ENCODE measurements around the gene EHD3. TPM values are rescaled to one million over a fixed set of nuclear protein-coding genes. Genes with fewer than 3 reads are reported as not detected.

EHD3 gene
- total and polyA plus RNA-seq, 4 donors = 7.2 to 20.2 (median 13.2) TPM

DNA sequence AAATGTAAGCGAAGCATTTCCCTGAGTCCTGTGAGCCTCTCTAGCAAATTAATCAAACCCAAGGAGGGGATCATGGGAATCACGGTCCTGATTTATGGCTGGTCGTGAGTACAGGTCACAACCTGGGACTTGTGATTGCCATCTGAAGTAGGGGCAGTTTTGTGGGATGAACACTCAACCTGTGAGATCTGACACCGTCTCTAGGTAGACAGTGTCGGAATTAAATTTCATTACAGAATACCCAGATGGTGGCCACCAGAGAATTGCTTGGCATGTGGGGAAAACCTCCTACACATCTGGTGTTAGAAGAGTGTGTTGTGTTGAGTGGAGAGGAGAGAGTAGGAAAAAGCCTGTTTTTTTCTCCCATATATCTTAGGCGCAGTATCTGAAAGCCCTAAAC is 29.2 kb upstream of the EHD3 start (continued):
- TF ChIP-seq, protein P1, sequence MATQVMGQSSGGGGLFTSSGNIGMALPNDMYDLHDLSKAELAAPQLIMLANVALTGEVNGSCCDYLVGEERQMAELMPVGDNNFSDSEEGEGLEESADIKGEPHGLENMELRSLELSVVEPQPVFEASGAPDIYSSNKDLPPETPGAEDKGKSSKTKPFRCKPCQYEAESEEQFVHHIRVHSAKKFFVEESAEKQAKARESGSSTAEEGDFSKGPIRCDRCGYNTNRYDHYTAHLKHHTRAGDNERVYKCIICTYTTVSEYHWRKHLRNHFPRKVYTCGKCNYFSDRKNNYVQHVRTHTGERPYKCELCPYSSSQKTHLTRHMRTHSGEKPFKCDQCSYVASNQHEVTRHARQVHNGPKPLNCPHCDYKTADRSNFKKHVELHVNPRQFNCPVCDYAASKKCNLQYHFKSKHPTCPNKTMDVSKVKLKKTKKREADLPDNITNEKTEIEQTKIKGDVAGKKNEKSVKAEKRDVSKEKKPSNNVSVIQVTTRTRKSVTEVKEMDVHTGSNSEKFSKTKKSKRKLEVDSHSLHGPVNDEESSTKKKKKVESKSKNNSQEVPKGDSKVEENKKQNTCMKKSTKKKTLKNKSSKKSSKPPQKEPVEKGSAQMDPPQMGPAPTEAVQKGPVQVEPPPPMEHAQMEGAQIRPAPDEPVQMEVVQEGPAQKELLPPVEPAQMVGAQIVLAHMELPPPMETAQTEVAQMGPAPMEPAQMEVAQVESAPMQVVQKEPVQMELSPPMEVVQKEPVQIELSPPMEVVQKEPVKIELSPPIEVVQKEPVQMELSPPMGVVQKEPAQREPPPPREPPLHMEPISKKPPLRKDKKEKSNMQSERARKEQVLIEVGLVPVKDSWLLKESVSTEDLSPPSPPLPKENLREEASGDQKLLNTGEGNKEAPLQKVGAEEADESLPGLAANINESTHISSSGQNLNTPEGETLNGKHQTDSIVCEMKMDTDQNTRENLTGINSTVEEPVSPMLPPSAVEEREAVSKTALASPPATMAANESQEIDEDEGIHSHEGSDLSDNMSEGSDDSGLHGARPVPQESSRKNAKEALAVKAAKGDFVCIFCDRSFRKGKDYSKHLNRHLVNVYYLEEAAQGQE (IDR thresholded peaks at IDR 0.05) = no peak
- TF ChIP-seq GABPA (IDR thresholded peaks at IDR 0.05 in 1 of 2, conservative IDR thresholded peaks at IDR 0.05 in 1 of 2) (no peak), FOXA1 (IDR thresholded peaks at IDR 0.05) (no peak), JUND (IDR thresholded peaks at IDR 0.05) (no peak), TAF1 (conservative IDR thresholded peaks at IDR 0.05) (no peak)
- TF ChIP-seq, protein P2, sequence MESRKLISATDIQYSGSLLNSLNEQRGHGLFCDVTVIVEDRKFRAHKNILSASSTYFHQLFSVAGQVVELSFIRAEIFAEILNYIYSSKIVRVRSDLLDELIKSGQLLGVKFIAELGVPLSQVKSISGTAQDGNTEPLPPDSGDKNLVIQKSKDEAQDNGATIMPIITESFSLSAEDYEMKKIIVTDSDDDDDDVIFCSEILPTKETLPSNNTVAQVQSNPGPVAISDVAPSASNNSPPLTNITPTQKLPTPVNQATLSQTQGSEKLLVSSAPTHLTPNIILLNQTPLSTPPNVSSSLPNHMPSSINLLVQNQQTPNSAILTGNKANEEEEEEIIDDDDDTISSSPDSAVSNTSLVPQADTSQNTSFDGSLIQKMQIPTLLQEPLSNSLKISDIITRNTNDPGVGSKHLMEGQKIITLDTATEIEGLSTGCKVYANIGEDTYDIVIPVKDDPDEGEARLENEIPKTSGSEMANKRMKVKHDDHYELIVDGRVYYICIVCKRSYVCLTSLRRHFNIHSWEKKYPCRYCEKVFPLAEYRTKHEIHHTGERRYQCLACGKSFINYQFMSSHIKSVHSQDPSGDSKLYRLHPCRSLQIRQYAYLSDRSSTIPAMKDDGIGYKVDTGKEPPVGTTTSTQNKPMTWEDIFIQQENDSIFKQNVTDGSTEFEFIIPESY (IDR thresholded peaks at IDR 0.05) = no peak

DNA sequence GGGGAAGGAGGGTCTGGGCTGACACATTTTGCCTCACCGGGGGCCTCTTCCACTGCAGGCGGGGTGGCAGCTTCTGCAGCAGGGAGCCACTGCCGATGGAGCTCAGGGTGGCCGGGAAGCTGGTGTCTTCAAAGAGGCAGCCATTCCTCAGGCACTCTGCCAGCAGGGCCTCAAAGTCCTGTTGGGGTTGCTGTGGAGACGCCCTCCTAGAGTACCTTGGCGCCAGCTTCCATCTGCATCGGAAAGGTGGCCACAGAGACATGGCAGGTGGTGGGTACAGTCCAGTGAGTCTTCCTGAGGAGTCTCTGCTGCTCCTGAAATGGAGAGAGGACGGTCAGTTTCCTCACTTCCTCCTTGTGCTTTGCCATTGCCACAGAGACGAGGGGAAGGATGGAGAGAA is 28.8 kb upstream of the EHD3 start:
- Histone ChIP-seq H3K9me3 (ENCODE audit: control insufficient read depth in 4 of 4, low read length in 3 of 4) (no peaks in the 10 kb centered on the region), H3K27me3 (ENCODE audit: control insufficient read depth in 4 of 4, insufficient read depth in 4 of 4, low read length in 3 of 4) (no peaks in the 10 kb centered on the region), H3K9ac (ENCODE audit: low read depth in 1 of 2, low read length in 2 of 2) (no peak overlapping the region), H3K4me3 (ENCODE audit: low read depth in 1 of 3, low read length in 3 of 3) (no peak overlapping the region), H3K27ac (ENCODE audit: low read depth in 1 of 2, low read length in 2 of 2) (no peak overlapping the region), H3K36me3 (ENCODE audit: control insufficient read depth in 4 of 4, insufficient read depth in 3 of 4, low read depth in 1 of 4, low read length in 3 of 4) (no peaks in the 10 kb centered on the region), H3K4me1 (ENCODE audit: control insufficient read depth in 4 of 4, insufficient read depth in 4 of 4, low read length in 3 of 4) (no peaks in the 10 kb centered on the region)
- no peak for DNase-seq (ENCODE audit: low spot score)
- TF ChIP-seq YY1 (IDR thresholded peaks at IDR 0.05) = no peak
- no peak for TF ChIP-seq FOXA2 (IDR thresholded peaks at IDR 0.05)
- TF ChIP-seq, protein P3, sequence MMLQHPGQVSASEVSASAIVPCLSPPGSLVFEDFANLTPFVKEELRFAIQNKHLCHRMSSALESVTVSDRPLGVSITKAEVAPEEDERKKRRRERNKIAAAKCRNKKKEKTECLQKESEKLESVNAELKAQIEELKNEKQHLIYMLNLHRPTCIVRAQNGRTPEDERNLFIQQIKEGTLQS (IDR thresholded peaks at IDR 0.05) = no peak
- no peak for TF ChIP-seq HNF4G (IDR thresholded peaks at IDR 0.05)
- no peak for TF ChIP-seq GABPA (IDR thresholded peaks at IDR 0.05 in 1 of 2, conservative IDR thresholded peaks at IDR 0.05 in 1 of 2)
- TF ChIP-seq NR2F2 (IDR thresholded peaks at IDR 0.05) = no peak
- TF ChIP-seq TAF1 (conservative IDR thresholded peaks at IDR 0.05) = no peak
- TF ChIP-seq, protein P1 (IDR thresholded peaks at IDR 0.05) = no peak
- TF ChIP-seq, protein P4, sequence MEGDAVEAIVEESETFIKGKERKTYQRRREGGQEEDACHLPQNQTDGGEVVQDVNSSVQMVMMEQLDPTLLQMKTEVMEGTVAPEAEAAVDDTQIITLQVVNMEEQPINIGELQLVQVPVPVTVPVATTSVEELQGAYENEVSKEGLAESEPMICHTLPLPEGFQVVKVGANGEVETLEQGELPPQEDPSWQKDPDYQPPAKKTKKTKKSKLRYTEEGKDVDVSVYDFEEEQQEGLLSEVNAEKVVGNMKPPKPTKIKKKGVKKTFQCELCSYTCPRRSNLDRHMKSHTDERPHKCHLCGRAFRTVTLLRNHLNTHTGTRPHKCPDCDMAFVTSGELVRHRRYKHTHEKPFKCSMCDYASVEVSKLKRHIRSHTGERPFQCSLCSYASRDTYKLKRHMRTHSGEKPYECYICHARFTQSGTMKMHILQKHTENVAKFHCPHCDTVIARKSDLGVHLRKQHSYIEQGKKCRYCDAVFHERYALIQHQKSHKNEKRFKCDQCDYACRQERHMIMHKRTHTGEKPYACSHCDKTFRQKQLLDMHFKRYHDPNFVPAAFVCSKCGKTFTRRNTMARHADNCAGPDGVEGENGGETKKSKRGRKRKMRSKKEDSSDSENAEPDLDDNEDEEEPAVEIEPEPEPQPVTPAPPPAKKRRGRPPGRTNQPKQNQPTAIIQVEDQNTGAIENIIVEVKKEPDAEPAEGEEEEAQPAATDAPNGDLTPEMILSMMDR (IDR thresholded peaks at IDR 0.05; ENCODE audit: low read depth, low read length, missing input control) = no peak
- TF ChIP-seq RAD21 (IDR thresholded peaks at IDR 0.05) = no peak
- TF ChIP-seq, protein P5, sequence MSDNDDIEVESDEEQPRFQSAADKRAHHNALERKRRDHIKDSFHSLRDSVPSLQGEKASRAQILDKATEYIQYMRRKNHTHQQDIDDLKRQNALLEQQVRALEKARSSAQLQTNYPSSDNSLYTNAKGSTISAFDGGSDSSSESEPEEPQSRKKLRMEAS (IDR thresholded peaks at IDR 0.05) = no peak
- TF ChIP-seq EGR1 (IDR thresholded peaks at IDR 0.05; ENCODE audit: low read depth in 2 of 2) = no peak
- no peak for TF ChIP-seq HNF4A (conservative IDR thresholded peaks at IDR 0.05)
- TF ChIP-seq SP1 (IDR thresholded peaks at IDR 0.05) = no peak
- no peak for TF ChIP-seq RXRA (IDR thresholded peaks at IDR 0.05)
- TF ChIP-seq FOXA1 (IDR thresholded peaks at IDR 0.05) = no peak
- no peak for TF ChIP-seq JUND (IDR thresholded peaks at IDR 0.05)
- TF ChIP-seq, protein P2 (IDR thresholded peaks at IDR 0.05) = no peak
- 91% methylated on average over 9 of the region's 9 CpGs for WGBS
